Endothelial cell of hepatic sinusoid (primary cell): Measurements from ENCODE around the gene ARHGEF1.

Source experiments
- in situ Hi-C: cut with HindIII; loops from 2 replicates; pipeline ENCODE4 v1.10.0; 2017; ENCODE audit warnings: low sequenced_read_pairs

The ARHGEF1 gene

DNA sequence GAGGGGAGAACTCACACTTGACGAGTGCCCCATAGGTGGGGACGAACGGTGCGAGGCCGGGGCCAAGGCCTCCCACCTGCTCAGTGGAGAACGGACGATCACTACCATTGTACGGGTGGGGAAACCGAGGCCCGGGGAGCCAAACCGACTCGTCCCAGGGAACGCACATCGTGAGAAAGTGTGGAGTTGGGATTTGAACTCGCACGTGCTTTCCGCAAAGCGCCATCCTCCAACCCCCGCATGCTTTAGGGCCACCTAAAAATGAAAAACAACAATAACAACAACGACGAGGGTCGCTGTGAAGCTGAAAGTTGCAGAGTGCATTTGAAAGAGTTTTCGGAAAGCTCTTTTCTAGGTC, 458 bp downstream of the ARHGEF1 start:
- in situ Hi-C loops, result no loop called here

- in situ Hi-C loops, result no loop called here
Observed at GRCh38 chr19:41883821-41884733, 1.1 kb downstream of the ARHGEF1 start.

DNA sequence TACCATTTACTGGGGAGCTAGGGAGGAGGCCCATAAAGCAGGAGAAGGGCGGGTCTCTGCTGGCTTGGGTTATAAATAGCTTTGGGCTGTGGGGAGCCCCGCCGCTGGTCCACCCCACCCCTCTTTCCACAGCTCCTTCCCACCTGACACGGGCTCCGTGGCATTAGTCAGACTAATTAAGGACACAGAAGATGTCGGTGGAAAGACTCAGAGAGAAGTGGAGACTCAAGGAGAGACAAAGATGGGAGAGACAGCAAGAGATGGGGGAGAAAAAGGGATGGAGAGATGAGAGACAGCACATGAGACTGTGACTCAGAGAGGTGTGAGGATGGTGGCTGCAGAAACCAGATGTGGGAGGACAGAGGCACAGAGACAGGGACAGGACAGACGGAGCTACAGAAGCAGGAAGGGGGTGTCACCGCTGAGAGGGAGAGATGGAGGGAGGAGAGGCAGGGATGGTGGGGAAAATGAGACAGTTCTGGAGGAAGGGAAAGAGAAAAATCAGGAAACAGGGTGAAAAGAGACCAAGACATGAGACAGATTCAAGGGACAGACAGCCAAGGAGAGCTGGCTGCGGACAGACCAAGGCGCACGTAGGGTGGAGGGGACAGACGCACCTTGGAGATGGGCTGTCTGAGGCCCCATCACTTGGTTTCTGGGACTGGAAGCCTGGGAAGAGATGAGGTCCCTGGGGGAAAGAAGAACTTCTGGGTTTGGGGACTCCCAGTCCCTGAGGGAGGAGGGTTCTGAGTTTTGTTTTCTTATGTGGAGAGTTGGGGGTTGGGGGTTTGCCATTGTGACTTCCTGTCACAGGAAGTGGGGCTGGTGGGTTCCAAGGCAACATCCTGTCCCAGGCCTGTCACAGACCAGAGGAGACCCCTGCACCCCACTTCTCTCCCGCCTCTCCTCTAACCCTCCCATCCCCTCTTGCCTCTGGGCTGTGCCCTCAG, 4.1 kb downstream of the ARHGEF1 start:
- in situ Hi-C loops, result no loop called here

DNA sequence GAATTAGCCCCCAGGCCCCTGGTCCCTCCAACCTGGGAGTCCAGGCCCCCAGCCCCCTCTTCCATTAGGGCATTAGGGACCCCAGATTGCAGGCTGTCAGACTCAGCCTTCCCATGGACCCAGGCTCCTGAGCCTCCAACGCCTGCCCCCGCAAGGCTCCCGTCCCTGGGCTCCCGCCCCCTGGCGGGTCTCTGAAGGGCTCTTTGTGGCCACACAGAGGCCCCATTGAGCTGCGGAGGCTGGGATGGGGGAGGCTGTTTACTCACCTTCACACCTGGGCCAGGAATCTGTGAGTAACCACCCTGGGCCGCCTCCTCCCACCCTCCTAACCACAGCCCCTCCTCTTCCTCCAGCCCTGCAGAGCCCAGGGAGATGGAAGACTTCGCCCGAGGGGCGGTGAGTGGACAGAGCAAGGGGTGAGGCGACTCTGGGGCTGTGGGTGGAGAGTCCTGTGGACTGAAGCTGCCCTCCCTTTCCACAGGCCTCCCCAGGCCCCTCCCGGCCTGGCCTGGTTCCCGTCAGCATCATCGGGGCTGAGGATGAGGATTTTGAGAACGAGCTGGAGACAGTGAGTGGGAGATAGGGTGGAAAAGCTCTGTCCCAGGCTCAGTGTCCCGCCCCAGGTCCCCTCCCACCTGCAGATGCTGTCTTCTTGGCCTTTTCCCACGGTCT, 4.9 kb downstream of the ARHGEF1 start:
- in situ Hi-C loops, result no loop called here

DNA sequence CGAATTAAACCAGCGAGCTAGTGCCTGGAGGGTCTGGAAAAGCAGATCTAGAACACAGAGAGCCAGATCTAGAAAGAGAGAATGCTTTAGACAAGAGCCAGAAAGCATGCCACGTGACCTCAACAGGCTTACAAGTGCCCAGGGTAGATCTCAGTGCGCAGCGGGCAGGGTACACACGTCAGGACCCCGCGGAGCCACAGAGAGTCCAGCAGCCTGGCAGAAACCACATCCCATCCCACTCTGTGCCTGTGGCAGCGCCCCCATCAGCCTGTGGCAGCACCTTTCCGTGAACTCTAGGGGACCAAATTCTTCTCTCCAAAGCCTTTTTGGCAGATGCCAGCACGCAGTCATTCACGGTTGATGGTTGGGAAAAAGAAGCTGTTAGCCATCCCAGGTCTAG, 5.9 kb downstream of the ARHGEF1 start:
- in situ Hi-C loops, result no loop called here

- in situ Hi-C loops, result loop anchor here (10.0 kb wide), 1 partner anchor 65 kb away; the partner anchor contains the start of gene RABAC1
Observed at GRCh38 chr19:41889896-41890295, 6.9 kb downstream of the ARHGEF1 start.

DNA sequence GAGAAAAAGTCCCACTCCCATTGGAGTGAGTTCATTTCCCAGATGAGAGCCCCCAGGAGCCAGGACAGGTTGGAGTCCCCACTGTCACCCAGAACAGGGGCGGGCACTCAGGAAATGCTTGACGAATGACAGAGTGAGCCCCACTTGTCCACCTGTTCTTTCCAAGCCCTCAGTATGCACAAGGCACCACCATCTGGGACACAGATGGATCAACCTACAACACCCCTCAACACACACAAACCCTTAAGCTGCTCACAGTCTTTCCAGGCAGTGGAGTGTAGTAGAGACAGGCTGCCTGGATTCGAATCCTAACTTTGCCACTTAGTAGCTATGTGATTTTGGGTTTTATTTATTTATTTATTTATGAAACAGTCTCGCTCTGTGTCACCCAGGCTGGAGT, 8.0 kb downstream of the ARHGEF1 start:
- in situ Hi-C loops, result loop anchor here (10.0 kb wide), 1 partner anchor 64 kb away; the partner anchor contains the start of gene RABAC1

DNA sequence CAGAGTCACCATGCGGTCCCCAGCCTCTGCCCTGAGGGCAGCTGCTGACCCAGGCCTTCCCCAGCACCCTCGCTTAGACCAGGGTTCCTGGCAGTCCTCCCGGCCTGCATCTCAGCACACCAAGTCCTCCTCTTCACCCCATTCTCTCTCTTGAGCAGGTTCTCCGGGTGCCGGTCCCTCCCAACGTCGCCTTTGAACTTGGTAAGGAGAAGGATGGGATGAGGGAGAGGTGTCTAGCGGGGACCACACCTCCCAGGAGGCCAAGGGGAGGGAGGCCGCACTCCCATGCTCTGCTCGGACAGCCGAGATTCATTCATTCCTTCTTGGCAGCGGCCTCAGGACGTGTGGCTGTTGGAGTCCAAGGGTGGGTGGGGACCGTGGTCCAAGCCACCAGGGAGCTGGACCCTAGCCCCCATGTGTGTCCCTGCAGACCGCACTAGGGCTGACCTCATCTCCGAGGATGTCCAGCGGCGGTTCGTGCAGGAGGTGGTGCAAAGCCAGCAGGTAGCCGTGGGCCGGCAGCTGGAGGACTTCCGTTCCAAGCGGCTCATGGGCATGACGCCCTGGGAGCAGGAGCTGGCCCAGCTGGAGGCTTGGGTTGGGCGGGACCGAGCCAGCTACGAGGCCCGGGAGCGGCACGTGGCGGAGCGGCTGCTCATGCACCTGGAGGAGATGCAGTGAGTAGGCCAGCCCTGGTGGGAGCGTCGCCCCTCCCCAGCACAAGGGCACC, 9.4 kb downstream of the ARHGEF1 start:
- in situ Hi-C loops, result loop anchor here (10.0 kb wide), 1 partner anchor 62 kb away; the partner anchor contains the start of gene RABAC1

- in situ Hi-C loops, result loop anchor here (10.0 kb wide), 1 partner anchor 61 kb away; the partner anchor contains the start of gene RABAC1
Observed at GRCh38 chr19:41893899-41894298, 10.9 kb downstream of the ARHGEF1 start.

DNA sequence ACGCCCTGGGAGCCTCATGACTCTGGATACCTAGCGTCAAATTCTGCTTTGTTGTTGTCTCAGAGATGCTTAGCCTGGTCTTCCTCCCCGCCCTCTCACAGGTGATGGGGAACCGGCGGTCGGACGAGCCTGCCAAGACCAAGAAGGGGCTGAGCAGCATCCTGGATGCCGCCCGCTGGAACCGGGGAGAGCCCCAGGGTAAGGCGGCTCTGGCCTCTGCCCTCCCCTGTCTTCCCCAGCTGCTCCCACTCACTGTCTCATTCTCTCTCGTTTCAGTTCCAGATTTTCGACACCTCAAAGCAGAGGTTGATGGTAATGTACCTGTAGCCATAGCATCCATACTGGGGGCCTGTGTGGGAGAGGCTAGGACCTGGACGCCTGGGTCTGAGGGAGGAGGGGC, 11.4 kb downstream of the ARHGEF1 start:
- in situ Hi-C loops, result loop anchor here (10.0 kb wide), 1 partner anchor 60 kb away; the partner anchor contains the start of gene RABAC1

DNA sequence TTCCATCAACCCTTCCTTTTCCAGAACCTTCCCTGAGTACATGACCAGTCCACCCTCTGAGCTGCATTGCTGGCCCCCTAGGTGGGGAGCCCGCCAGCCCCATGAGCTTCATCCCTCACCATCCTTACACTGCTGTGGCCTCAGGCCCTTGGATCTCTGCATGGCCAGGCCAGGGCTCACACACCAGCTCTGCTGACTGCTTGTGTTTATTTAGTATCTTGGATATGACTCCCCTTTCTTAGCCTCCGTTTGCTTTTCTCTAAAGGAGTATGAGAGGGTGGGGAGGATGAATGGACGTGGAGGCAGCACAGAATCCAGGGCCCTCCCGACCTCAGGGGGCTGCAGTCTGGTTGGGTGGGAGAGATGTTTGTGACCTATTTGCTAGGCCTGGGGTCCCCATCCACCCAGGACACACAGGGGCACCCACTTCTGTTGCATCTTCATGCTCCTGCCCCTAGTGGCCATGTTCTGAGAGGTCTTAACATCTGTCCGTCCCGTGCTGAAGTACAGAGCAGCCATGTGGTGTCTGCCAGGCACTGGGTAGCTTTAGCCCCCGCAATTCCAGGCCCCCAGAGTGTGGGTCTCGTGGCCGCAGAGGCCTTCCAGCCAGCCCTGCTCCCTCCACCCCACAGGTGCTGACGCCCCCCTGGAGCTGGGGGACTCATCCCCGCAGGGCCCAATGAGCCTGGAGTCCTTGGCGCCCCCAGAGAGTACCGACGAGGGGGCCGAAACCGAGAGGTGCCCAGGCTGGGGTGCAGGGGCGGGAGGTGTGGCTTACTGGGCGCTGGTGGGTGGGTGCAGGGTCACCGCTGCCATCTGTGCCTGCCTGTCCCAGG, 13.0 kb downstream of the ARHGEF1 start:
- in situ Hi-C loops, result loop anchor here (10.0 kb wide), 1 partner anchor 59 kb away; the partner anchor contains the start of gene RABAC1

DNA sequence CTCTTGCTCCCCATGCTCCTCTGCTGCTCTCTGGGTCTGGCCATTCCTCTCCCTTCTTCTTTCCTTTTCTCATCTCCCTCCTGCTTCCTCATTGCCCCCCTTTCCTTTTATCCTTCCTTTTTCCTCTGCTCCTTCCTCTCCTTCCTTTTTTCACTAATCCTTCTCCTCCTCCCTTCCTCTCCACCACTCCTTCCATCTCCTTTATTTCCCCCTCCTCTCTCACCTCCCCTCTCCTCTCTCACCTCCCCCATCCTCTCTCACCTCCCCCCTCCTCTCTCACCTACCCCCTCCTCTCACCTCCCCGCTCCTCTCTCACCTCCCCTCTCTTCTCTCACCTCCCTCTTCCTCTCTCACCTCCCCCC, 13.6 kb downstream of the ARHGEF1 start:
- in situ Hi-C loops, result loop anchor here (10.0 kb wide), 1 partner anchor 58 kb away; the partner anchor contains the start of gene RABAC1

- in situ Hi-C loops, result loop anchor here (10.0 kb wide), 1 partner anchor 58 kb away; the partner anchor contains the start of gene RABAC1
Observed at GRCh38 chr19:41897181-41897580, 14.2 kb downstream of the ARHGEF1 start.

- in situ Hi-C loops, result loop anchor here (10.0 kb wide), 1 partner anchor 57 kb away; the partner anchor contains the start of gene RABAC1
Observed at GRCh38 chr19:41897820-41898219, 14.8 kb downstream of the ARHGEF1 start.

GRCh38 chr19:41898235-41898634, 15.3 kb downstream of the ARHGEF1 start:
- in situ Hi-C loops, result loop anchor here (10.0 kb wide), 1 partner anchor 57 kb away; the partner anchor contains the start of gene RABAC1

DNA sequence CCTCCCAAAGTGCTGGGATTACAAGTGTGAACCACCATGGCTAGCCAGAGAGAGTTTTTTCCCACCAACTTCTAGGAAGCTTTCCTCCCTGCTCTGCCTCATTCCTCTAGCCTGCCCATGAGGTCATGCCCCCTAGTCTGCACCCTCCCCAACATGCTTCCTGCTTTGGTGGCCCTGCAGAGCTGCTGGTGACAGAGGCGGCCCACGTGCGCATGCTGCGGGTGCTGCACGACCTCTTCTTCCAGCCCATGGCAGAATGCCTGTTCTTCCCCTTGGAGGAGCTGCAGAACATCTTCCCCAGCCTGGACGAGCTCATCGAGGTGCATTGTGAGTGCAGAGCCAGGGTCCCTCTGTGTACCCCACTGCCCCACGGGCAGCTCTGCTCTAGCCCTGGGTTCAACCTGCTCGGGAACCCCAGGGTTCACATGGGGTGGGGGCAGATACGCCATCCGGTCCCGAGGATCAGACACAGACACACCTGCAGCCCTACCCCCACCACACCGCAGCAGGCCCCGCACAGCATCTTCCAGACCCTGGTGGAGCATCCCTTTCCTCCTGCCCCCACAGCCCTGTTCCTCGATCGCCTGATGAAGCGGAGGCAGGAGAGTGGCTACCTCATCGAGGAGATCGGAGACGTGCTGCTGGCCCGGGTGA, 18.9 kb downstream of the ARHGEF1 start:
- in situ Hi-C loops, result no loop called here

DNA sequence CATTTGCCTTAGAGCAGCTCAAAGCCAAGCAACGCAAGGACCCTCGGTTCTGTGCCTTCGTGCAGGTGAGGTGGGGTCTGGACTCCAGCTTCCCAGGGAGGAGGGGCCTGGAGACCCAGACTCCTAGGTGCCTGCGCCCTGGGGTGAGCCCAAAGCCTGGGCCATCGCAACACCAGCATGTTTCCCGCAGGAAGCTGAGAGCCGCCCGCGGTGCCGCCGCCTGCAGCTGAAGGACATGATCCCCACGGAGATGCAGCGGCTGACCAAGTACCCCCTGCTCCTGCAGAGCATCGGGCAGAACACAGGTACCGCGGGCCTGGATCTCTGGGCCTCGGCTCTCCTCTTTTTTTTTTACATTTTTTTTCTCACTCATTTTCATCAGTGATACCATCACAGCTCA, 19.6 kb downstream of the ARHGEF1 start:
- in situ Hi-C loops, result no loop called here

- in situ Hi-C loops, result no loop called here
Observed at GRCh38 chr19:41903193-41903953, 20.4 kb downstream of the ARHGEF1 start.
